GM23338 (cell line): ENCODE results near the gene IQCC. TPM values are rescaled to one million over a fixed set of nuclear protein-coding genes. Genes with fewer than 3 reads are reported as not detected.

Experiments used
- ATAC-seq: fragments of 200-7000 bp; cut with Tn5 transposase; 3 replicates; pipeline ENCODE4 v1.9.1; 2020
- DNase-seq: peaks from one replicate; pipeline ENCODE4 v3.0.0-alpha.2; 2015; ENCODE audit warnings: low spot score
- H2AFZ ChIP-seq: fragments of 200-600 bp; sonication (generic); 2 replicates; pipeline ENCODE4 v1.8.0; 2016; ENCODE audit warnings: antibody characterized with exemption, mild to moderate bottlenecking, moderate library complexity
- H3F3A ChIP-seq: fragments of 200-600 bp; sonication (generic); replicated peaks from 2 replicates; pipeline ENCODE4 v1.8.0; 2017; ENCODE audit warnings: antibody characterized with exemption, mixed run types, low read depth
- H3K27ac ChIP-seq: fragments of 200-600 bp; sonication (generic); 2 replicates; pipeline ENCODE4 v1.6.1; 2016; ENCODE audit warnings: low read depth
- H3K27me3 ChIP-seq: fragments of 200-600 bp; sonication (generic); 2 replicates; pipeline ENCODE4 v1.8.0; 2016; ENCODE audit warnings: mild to moderate bottlenecking, mixed run types, moderate library complexity; ENCODE audit not compliant: insufficient read depth
- H3K36me3 ChIP-seq: fragments of 200-600 bp; sonication (generic); 2 replicates; pipeline ENCODE4 v1.8.0; 2016; ENCODE audit warnings: mild to moderate bottlenecking; ENCODE audit not compliant: insufficient read depth
- H3K4me1 ChIP-seq: fragments of 200-600 bp; sonication (generic); 2 replicates; pipeline ENCODE4 v1.8.0; 2016; ENCODE audit warnings: mild to moderate bottlenecking, moderate library complexity; ENCODE audit not compliant: insufficient read depth
- H3K4me2 ChIP-seq: fragments of 200-600 bp; sonication (generic); 2 replicates; pipeline ENCODE4 v1.7.1; 2017; ENCODE audit warnings: mixed run types
- H3K4me3 ChIP-seq: fragments of 200-600 bp; sonication (generic); 2 replicates; pipeline ENCODE4 v1.6.1; 2016; ENCODE audit warnings: mixed run types
- H3K79me2 ChIP-seq: fragments of 200-600 bp; sonication (generic); replicated peaks from 2 replicates; pipeline ENCODE4 v1.8.0; 2017; ENCODE audit warnings: mild to moderate bottlenecking; ENCODE audit not compliant: insufficient read depth
- H3K9me2 ChIP-seq: fragments of 200-600 bp; sonication (generic); 2 replicates; pipeline ENCODE4 v1.8.0; 2017; ENCODE audit not compliant: insufficient read depth
- H4K20me1 ChIP-seq: fragments of 200-600 bp; sonication (generic); replicated peaks from 2 replicates; pipeline ENCODE4 v1.8.0; 2017; ENCODE audit warnings: mild to moderate bottlenecking; ENCODE audit not compliant: insufficient read depth
- H3K27ac Mint-ChIP-seq: 2 replicates; pipeline ENCODE4 v1.8.0; 2020; ENCODE audit warnings: inconsistent platforms, mild to moderate bottlenecking, moderate library complexity, mixed read lengths
- H3K27me3 Mint-ChIP-seq: 3 replicates; pipeline ENCODE4 v1.8.0; 2022; ENCODE audit warnings: low read depth, mild to moderate bottlenecking, moderate library complexity, mixed read lengths, inconsistent platforms; ENCODE audit not compliant: insufficient read depth, poor library complexity
- H3K36me3 Mint-ChIP-seq: 3 replicates; pipeline ENCODE4 v1.8.0; 2021; ENCODE audit warnings: low read depth, mild to moderate bottlenecking, inconsistent platforms, moderate library complexity, mixed read lengths
- H3K4me1 Mint-ChIP-seq: 3 replicates; pipeline ENCODE4 v1.8.0; 2020; ENCODE audit warnings: mild to moderate bottlenecking, inconsistent platforms, mixed read lengths
- H3K4me3 Mint-ChIP-seq: 3 replicates; pipeline ENCODE4 v1.8.0; 2021; ENCODE audit warnings: moderate library complexity, mild to moderate bottlenecking, inconsistent platforms, mixed read lengths
- H3K9me3 Mint-ChIP-seq: 3 replicates; pipeline ENCODE4 v1.8.0; 2020; ENCODE audit warnings: moderate library complexity, mild to moderate bottlenecking, inconsistent platforms, mixed read lengths
- CREB1 ChIP-seq: fragments of 250-450 bp; sonication (Bioruptor Pico); IDR thresholded peaks from 2 replicates; pipeline ENCODE4 v1.5.0; 2020; ENCODE audit warnings: low read depth, mild to moderate bottlenecking, moderate library complexity
- CTCF ChIP-seq, 2 experiments: fragments of 200-600 bp in 1 of 2; sonication (generic) in 1 of 2; conservative IDR thresholded peaks; 2 replicates each; pipeline versions ENCODE4 v1.5.1 to v1.6.1; 2016 to 2017; ENCODE audit warnings: antibody characterized with exemption in 2 of 2, low read depth in 2 of 2, mild to moderate bottlenecking in 2 of 2, moderate library complexity in 1 of 2
- ETS1 ChIP-seq: IDR thresholded peaks from 2 replicates; pipeline ENCODE4 v1.6.1; 2016; ENCODE audit warnings: antibody characterized with exemption
- EZH2 ChIP-seq: fragments of 200-600 bp; sonication (generic); IDR thresholded peaks from one replicate; pipeline ENCODE4 v1.8.0; 2017; ENCODE audit warnings: antibody characterized with exemption, mild to moderate bottlenecking, low read depth; ENCODE audit not compliant: unreplicated experiment
- EZH2phosphoT487 ChIP-seq: fragments of 200-600 bp; sonication (generic); IDR thresholded peaks from one replicate; pipeline ENCODE4 v1.8.1; 2018; ENCODE audit warnings: antibody characterized with exemption; ENCODE audit not compliant: unreplicated experiment
- JUNB ChIP-seq: IDR thresholded peaks from one replicate; pipeline ENCODE4 v1.6.1; 2016; ENCODE audit warnings: antibody characterized with exemption; ENCODE audit not compliant: unreplicated experiment
- ZNF114 ChIP-seq: fragments of 250-450 bp; sonication (Bioruptor Pico); IDR thresholded peaks from 2 replicates; pipeline ENCODE4 v1.5.0; 2020; ENCODE audit warnings: mild to moderate bottlenecking, moderate library complexity
- ZNF462 ChIP-seq: fragments of 250-450 bp; sonication (Bioruptor Pico); IDR thresholded peaks from 2 replicates; pipeline ENCODE4 v1.5.0; 2020; ENCODE audit warnings: mild to moderate bottlenecking, moderate library complexity
- polyA plus RNA-seq: library from polyadenylated mRNA; unstranded; fragments of >200 nt; fragmentation: Nextera tagmentation; extraction: Ambion mirVana; gene quantifications from 2 replicates; pipeline ENCODE4 v1.2.1, GENCODE V29; 2016
- total RNA-seq: library from RNA; depleted of rRNA; stranded (reverse); fragments of >200 nt; shearing (Covaris generic); gene quantifications from 2 replicates; pipeline ENCODE4 v1.2.3, GENCODE V29; 2014

The IQCC gene
- total and polyA plus RNA-seq, 2 experiments from 2014 or later, result 1.7 to 3.5 TPM

GRCh38 chr1:32219022-32219421 is 13.6 kb downstream of the IQCC start:
- no peak for TF ChIP-seq EZH2phosphoT487
- TF ChIP-seq CREB1 (CRISPR knock-in tag), result no peak
- TF ChIP-seq JUNB, result no peak
- no peak overlapping the region for H3K27ac Mint-ChIP-seq
- Histone ChIP-seq H3K4me3 (no peak overlapping the region), H3K36me3 (peaks cover 7% of the 10 kb centered on the region; the same call in 1 of the 2 replicates), H3K79me2 (peaks cover 23% of the 10 kb centered on the region), H3K27me3 (no peaks in the 10 kb centered on the region), H2AFZ (no peak overlapping the region), H3K4me2 (no peak overlapping the region), H3K9me2 (no peaks in the 10 kb centered on the region), H4K20me1 (0 out of 2 replicates have a peak, but pooled peaks cover 5% of the 10 kb centered on the region), H3K27ac (no peak overlapping the region), H3F3A (peaks cover 7% of the 10 kb centered on the region), H3K4me1 (peaks cover 10% of the 10 kb centered on the region)
- H3K4me3 Mint-ChIP-seq, result no peak overlapping the region
- H3K4me1 Mint-ChIP-seq, result peaks cover 15% of the 10 kb centered on the region
- H3K9me3 Mint-ChIP-seq, result no peaks in the 10 kb centered on the region
- no peak for DNase-seq
- no peak for ATAC-seq
- peaks cover 14% of the 10 kb centered on the region for H3K27me3 Mint-ChIP-seq
- H3K36me3 Mint-ChIP-seq, result peaks cover 36% of the 10 kb centered on the region

- Mint-ChIP-seq H3K9me3 (no peaks in the 10 kb centered on the region), H3K36me3 (peaks cover 39% of the 10 kb centered on the region), H3K4me3 (peak overlapping the region; percentile 99), H3K27ac (peak overlapping the region; percentile 98; the same call in 1 of the 2 replicates), H3K4me1 (peaks cover 17% of the 10 kb centered on the region), H3K27me3 (peaks cover 11% of the 10 kb centered on the region)
- Histone ChIP-seq H3K36me3 (peaks cover 21% of the 10 kb centered on the region), H3K27me3 (no peaks in the 10 kb centered on the region), H3K79me2 (peaks cover 30% of the 10 kb centered on the region), H3K9me2 (no peaks in the 10 kb centered on the region), H3K4me1 (peaks cover 10% of the 10 kb centered on the region), H3K4me2 (peak overlapping the region; percentile 99), H3F3A (peaks cover 15% of the 10 kb centered on the region), H4K20me1 (peaks cover 5% of the 10 kb centered on the region; the same call in 1 of the 2 replicates), H3K4me3 (peak overlapping the region; percentile 93), H3K27ac (peak overlapping the region; percentile 68; the same call in 1 of the 2 replicates), H2AFZ (no peak overlapping the region)
- no peak for DNase-seq
- TF ChIP-seq CTCF (conservative IDR thresholded peaks at IDR 0.05; ENCODE audit: low read depth in 2 of 2), result no peak
- TF ChIP-seq JUNB, result no peak
- no peak for TF ChIP-seq ZNF114 (CRISPR knock-in tag)
- no peak for TF ChIP-seq ETS1
- TF ChIP-seq EZH2, result no peak
- no peak for TF ChIP-seq ZNF462 (CRISPR knock-in tag)
- no peak for TF ChIP-seq EZH2phosphoT487
- ATAC-seq, result no peak
These were observed 15.5 kb downstream of the IQCC start for GRCh38 chr1:32220746-32221580.
